GM13977 (cell line): ENCODE results near the gene TMEM181.

Experiments
- DNase-seq: peaks from one replicate; pipeline ENCODE4 v3.0.0; 2012; ENCODE audit warnings: low spot score
- CTCF ChIP-seq: IDR thresholded peaks from 2 replicates; pipeline ENCODE4 v1.5.1; 2012; ENCODE audit warnings: mild to moderate bottlenecking, control low read depth; ENCODE audit not compliant: insufficient read depth; ENCODE audit errors: extremely low read depth, missing control alignments
- in situ Hi-C: fragments of 300-500 bp; cut with MboI; formaldehyde crosslinking; loops from one replicate; pipeline ENCODE4 v1.12.0; 2022; ENCODE audit warnings: low sequenced_read_pairs, low pct_unique_long_range_greater_than_20kb, mixed read lengths, inconsistent platforms; ENCODE audit not compliant: unreplicated experiment

Gene TMEM181

GRCh38 chr6:158626360-158627167 is 66.7 kb downstream of the TMEM181 start:
- no peak for TF ChIP-seq CTCF
- in situ Hi-C loops, result no loop called here
- no peak for DNase-seq

GRCh38 chr6:158627168-158627939 is 67.5 kb downstream of the TMEM181 start:
- in situ Hi-C loops, result no loop called here
- TF ChIP-seq CTCF, result no peak
- DNase-seq, result no peak

GRCh38 chr6:158627940-158628211 is 68.0 kb downstream of the TMEM181 start:
- TF ChIP-seq CTCF, result no peak
- in situ Hi-C loops, result no loop called here
- DNase-seq, result no peak

GRCh38 chr6:158628542-158628941 is 68.7 kb downstream of the TMEM181 start:
- DNase-seq, result no peak
- TF ChIP-seq CTCF, result no peak
- in situ Hi-C loops, result no loop called here

GRCh38 chr6:158629367-158630221 is 69.7 kb downstream of the TMEM181 start:
- no peak for DNase-seq
- in situ Hi-C loops, result no loop called here
- peak; percentile 29 for TF ChIP-seq CTCF

GRCh38 chr6:158630938-158631616 is 71.2 kb downstream of the TMEM181 start:
- DNase-seq, result no peak
- in situ Hi-C loops, result no loop called here
- no peak for TF ChIP-seq CTCF
